22Rv1 (cell line): ENCODE results near the gene USP54.

Experiments
- ZFX ChIP-seq: fragments of 450-650 bp; IDR thresholded peaks from 2 replicates; pipeline ENCODE4 v1.6.1; 2017; ENCODE audit warnings: antibody characterized with exemption, borderline replicate concordance
- TF ChIP-seq, protein P1 (sequence below): fragments of 450-650 bp; IDR thresholded peaks from 2 replicates; pipeline ENCODE4 v1.5.1; 2017; ENCODE audit warnings: mild to moderate bottlenecking

DNA sequence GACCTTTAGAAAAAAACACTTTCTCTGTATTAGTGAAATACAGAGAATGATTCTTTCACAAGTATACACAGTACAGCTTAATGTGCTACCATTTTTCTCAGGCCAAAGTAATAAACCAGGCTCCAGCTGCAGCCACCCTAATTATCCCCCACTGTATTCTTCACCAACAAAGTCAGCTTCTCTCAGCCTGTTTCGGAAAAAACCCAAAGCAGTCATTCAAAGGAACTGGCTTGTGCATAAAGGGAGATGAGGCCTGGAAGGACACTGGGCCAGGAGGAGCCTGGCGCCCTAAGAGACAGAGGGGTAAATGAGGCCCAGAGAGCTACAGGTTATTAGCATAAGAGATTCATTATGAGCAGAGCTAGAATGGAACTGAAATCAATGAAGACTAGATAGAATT, 9.2 kb downstream of the USP54 start:
- TF ChIP-seq, protein P1, sequence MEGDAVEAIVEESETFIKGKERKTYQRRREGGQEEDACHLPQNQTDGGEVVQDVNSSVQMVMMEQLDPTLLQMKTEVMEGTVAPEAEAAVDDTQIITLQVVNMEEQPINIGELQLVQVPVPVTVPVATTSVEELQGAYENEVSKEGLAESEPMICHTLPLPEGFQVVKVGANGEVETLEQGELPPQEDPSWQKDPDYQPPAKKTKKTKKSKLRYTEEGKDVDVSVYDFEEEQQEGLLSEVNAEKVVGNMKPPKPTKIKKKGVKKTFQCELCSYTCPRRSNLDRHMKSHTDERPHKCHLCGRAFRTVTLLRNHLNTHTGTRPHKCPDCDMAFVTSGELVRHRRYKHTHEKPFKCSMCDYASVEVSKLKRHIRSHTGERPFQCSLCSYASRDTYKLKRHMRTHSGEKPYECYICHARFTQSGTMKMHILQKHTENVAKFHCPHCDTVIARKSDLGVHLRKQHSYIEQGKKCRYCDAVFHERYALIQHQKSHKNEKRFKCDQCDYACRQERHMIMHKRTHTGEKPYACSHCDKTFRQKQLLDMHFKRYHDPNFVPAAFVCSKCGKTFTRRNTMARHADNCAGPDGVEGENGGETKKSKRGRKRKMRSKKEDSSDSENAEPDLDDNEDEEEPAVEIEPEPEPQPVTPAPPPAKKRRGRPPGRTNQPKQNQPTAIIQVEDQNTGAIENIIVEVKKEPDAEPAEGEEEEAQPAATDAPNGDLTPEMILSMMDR = no peak
- TF ChIP-seq ZFX = no peak
